Keratinocyte (primary cell): ENCODE measurements around the gene GOLGA8T.
"Not testable (repeated sequence)": the region's sequence is repeated elsewhere in the genome, so short reads cannot be mapped to it uniquely, and the experiment has no call there.

Experiments
- EZH2 ChIP-seq: IDR thresholded peaks from one replicate; pipeline ENCODE4 v1.6.1; 2012; ENCODE audit warnings: inconsistent platforms, mild to moderate bottlenecking, low read length, moderate library complexity
- TF ChIP-seq, protein P1 (sequence below), 3 experiments: IDR thresholded peaks in 1 of 3; conservative IDR thresholded peaks in 1 of 3; optimal IDR thresholded peaks in 1 of 3; 2 replicates in 2 of 3; 3 replicates in 1 of 3; pipeline versions ENCODE3 to v1.5.1; 2011; ENCODE audit warnings: low read length in 3 of 3, mild to moderate bottlenecking in 3 of 3, moderate library complexity in 2 of 3, control low read depth in 1 of 3, inconsistent platforms in 1 of 3; ENCODE audit not compliant: insufficient read depth in 2 of 3; ENCODE audit errors: extremely low read depth in 1 of 3

DNA sequence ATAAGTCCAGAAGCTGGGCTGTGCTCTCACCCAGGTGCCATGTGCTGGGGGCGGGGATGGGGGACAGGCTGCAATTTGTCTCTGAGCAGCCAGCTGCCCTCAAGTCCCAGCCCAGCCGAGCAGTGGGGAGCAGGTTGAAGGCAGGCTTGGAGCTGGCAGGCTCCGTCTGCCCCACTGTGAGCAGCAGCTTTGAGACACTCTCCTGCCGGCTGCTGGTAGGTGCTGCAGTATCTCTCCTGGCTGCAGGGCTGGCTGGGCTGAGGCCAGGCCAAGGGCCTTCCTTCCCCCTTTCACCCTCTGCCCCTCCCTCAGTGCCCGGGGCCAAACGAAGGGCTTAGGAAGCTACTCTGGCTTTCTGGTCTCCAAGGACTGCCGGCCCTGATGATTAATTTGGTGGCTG lies 50.6 kb downstream of the GOLGA8T start:
- TF ChIP-seq, protein P1, sequence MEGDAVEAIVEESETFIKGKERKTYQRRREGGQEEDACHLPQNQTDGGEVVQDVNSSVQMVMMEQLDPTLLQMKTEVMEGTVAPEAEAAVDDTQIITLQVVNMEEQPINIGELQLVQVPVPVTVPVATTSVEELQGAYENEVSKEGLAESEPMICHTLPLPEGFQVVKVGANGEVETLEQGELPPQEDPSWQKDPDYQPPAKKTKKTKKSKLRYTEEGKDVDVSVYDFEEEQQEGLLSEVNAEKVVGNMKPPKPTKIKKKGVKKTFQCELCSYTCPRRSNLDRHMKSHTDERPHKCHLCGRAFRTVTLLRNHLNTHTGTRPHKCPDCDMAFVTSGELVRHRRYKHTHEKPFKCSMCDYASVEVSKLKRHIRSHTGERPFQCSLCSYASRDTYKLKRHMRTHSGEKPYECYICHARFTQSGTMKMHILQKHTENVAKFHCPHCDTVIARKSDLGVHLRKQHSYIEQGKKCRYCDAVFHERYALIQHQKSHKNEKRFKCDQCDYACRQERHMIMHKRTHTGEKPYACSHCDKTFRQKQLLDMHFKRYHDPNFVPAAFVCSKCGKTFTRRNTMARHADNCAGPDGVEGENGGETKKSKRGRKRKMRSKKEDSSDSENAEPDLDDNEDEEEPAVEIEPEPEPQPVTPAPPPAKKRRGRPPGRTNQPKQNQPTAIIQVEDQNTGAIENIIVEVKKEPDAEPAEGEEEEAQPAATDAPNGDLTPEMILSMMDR (optimal IDR thresholded peaks at IDR 0.05 in 1 of 3, IDR thresholded peaks at IDR 0.05 in 1 of 3, conservative IDR thresholded peaks at IDR 0.05 in 1 of 3; ENCODE audit: extremely low read depth in 1 of 3, insufficient read depth in 2 of 3, low read length in 3 of 3), result not testable (repeated sequence)
- TF ChIP-seq EZH2, result not testable (repeated sequence)
